ENCODE results near the gene CYGB.

CYGB gene

DNA sequence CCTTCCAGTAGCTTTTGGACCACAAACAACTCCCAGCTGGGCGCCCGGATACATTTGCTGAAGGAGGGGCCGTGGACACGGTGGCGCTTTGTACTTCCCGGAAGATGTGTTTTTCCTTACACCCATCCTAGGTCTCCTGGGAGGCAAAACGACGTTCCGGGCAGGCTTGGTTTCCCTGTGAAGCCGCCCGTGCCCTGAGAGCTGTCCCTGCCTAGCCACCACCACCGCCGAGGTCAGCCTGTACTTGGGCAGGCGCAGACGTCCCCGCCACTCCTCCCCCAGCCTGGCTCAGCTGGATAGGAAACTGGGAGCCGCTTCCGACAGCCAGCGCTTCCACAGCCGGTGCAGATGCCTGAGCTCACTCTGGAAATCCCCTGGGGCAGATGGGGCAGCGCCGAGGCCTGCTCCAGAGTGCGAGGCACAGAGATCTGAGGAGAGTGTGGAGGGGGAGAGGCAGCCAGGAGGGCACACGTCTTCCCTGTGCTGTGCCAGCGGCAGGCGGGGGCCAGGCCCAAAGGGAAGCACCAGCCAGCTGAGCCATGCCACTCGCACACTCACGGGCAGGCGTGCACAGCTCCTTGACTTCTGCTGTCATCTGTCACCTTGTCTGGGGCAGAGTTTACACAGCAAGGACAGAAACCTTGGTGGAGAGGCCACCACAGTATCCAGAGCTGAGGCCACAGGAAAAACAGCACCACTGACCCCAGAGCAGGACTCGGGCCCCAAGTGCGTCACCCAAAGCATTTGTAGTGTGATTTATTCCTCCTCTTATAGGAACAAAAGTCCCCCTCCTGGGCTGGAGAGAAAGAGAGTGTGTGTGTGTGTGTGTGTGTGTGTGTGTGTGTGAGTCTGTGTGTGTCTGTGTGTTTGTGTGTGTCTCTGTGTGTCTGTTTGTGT lies 39.3 kb downstream of the CYGB start:
- no peak for DNase-seq

DNA sequence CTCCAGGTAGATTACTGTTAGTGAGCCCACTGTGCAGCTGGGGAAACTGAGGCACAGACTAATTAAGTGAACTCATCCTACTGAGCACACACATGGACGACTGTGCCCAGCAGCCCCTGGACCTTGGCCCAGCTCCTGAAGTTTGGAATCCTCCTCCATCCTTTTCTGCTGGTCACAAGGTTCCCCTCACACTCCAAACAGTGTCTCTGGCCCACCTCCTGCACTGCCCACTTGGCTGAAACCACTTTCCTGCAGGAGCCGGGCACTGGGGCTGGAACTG lies 39.9 kb downstream of the CYGB start:
- DNase-seq = no peak

DNA sequence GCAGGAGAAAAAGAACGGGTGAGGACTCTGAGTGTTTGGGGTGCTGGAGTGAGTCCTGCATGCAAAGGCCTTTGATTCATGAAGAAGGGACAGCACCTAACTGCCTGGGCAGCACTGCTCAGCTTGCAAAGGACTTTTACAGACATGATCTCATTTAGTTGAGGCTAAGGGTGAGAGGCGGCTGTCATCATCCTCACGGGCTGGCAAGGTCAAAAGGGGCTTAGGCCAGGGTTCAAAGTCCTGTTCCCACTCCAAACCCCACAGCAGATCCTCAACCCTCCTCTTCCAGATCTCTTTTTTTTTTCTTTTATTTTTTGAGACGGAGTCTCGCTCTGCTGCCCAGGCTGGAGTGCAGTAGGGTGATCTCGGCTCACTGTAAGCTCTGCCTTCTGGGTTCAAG lies 41.0 kb downstream of the CYGB start:
- no peak for DNase-seq

DNA sequence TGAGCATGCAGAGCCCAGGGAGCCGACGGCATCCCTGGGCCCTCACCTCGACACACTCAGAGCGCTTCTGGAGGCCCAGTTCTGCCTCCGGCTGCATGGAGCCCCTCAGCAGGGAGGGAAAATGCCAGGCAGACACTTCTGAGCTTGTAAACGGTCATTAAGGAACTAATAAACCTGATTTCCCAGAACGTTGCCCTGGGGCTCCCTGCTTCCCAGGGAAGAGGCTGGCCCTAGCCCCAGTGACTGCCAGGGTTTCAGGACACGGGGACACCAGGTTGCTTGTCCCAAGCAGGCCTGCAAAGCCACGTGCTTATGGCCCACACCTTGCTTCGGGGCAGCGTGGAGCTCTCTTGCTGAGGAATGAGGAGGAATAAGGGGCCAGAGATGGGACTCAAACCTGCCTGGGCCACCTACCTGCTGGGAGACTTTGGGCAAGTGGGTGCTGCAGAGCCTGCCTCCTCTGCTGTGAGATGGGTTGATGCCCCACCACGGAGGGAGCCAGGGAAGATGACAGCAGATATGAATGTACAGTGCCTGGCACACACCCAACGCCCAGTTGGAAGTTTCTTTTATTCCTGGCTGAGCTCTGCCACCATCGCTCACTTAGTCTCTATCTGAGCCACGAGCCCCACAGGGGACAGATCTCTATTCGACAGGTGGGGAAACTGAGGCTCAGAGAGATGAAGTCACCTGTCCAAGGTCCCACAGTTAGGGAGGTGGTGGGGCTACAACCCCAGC lies 41.7 kb downstream of the CYGB start:
- DNase-seq = no peak

DNA sequence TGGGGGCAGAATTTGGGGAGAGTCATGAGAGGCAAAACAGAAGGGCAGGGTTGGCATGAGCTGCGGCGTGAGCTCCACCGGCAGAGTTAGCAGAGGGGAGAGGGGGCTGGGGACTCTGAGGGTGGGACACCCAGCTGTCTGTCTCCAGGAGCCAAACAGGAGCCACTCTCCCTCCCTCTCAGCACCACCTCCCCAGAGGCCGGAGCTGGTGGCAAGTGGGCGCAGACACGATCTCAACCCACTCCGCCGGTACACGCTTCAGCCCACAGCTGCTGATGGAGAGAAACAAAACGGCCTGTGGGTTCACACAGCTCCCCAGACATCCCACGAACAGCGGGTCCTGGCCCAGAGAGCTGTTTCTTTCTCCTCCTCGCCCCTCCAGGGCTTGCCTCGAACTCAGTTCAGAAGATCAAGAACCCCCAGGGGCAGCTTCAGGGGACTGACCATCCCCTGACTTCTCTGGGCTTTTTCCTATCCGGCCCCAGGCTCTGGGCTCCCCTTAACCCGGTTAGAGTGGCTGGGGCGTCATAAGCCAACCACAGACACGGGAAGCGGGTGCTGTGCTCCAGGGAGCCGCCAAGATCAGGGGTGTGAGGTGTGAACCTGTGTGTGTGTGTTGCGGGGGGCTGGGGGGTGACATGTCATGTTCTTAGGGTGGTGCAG lies 43.9 kb downstream of the CYGB start:
- DNase-seq = peak; percentile 30

DNA sequence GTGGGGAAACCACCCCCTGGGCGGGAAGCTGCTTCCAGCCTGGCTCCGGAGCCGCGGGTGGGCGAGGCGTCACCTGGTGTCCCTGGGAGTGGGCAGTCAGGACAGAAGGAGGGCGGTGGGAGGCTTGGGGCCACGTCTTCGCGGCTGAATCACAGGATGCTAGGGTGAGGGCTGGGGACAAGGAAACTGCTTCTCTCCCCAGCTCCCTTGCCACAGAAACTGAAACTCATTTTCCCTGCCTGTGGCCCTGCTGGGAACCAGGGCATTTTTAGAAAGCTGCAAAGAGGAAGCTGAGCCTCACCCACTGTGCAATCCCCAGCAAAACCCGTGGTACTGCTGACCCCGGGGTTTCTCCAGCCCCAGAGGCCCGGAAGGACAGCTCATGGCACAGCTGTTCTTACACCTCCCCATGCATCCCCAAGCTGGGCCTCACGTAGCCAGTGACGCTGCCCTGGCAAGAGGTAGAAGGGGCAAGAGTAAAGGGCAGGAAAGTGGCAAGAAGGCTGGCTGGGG lies 44.5 kb downstream of the CYGB start:
- no peak for DNase-seq

DNA sequence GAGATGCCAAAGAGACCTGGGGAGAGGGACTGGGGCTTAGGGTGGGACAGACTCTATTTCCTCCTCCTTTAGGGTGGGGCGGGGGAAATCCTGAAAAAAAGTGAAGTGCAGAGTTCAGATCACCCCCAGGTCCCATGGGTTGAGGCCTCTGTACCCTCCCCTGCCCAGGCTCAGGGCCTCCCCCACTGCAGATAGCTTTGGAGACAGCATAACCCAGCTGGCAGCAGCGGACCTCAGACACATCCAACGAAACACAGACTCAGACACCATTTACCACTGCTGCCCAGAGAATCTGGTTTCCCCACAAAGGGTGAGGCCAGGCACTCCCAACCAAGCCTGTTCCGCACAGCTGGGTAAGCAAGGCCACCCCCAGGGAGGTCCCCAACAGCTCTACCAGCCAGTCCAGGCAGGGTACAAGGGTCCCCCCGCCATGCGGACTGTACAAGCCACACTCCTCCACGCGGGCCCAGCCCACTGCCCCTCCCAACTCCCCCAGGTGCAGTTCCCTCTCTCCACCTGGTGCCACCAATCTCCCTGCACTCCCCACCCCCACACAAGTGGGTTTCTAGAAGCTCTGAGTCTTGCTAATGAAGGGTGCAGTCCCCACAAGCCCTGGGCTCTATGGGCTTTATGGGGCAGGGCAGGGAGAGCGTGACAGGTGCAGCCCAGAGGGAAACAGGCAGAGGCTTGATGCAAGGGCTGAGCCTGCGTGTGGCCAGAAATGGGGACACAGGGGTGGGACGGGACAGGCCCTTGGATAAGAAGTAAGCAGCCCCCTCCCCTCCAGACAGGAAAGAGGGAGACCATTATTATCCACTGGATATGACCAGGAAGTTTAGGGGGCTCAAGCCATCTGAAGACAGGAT lies 45.2 kb downstream of the CYGB start:
- no peak for DNase-seq

DNA sequence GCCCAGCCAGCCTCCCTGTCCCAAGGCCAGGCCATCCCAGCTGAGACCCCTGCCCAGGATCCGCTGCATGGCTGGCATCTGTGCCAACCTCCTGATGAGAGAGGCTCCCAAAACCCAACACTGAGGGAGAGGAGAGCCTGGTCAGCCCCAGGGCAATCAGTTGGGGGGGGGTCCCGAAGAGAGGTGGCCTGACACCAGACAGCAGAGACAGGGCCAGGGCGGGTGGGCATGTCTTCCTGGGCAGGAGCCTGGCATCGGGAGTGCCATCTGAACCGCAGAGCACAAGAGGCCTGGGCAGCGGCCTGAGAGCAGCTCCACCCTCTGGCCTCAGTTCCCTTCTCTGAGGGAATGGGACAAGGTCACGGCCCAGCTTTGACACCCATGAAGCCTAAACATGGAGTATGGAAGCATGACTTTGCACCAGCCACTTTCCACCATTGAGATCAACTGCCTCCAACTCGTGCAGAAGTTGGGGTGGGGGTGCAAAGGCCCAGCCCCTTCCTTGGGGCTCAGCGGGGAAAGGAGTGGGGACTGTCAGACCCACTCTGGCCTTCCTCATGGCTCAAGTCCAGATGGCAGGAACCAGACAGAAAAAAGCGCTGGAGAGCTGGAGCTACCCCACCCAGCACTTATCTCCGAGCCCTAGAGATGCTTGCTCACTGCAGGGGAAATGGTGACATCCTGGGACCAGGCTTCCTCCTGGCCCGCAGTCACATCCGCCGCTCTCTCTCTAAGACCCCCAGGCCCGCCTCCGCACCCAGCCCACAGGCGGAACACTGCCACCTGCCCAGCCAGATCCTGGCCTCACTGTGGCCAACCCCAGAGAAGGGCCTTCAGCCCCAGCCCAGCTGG lies 46.0 kb downstream of the CYGB start:
- no peak for DNase-seq

DNA sequence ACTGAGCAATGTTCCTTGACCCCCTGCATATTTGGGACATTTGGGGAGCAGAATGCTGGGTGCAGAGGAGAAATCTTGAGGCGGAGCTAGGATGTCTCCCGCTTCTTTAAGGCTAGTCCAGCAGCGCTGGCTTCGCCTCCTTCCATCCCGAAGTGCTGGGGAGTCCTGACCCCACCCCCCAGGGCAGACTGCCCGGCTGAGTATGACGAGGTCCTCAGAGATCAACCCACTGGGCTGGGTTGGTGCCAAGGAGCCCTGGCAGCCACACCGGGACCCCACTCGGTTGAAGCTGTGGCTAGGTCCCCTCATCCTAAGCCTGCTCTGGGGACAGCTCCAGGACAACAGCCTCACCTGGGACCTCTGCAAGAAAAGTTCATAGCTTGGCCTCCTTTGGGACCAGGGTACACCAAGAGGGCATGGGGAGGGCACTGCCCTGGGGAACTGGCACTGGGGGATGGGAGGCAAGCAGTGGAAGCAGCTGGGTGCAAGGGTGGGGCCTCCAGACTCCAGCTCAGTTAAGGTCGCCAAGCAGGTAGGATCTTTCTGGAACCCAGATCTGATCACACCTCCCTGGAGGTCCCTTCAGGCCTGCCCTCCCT lies 47.3 kb downstream of the CYGB start:
- no peak for DNase-seq

DNA sequence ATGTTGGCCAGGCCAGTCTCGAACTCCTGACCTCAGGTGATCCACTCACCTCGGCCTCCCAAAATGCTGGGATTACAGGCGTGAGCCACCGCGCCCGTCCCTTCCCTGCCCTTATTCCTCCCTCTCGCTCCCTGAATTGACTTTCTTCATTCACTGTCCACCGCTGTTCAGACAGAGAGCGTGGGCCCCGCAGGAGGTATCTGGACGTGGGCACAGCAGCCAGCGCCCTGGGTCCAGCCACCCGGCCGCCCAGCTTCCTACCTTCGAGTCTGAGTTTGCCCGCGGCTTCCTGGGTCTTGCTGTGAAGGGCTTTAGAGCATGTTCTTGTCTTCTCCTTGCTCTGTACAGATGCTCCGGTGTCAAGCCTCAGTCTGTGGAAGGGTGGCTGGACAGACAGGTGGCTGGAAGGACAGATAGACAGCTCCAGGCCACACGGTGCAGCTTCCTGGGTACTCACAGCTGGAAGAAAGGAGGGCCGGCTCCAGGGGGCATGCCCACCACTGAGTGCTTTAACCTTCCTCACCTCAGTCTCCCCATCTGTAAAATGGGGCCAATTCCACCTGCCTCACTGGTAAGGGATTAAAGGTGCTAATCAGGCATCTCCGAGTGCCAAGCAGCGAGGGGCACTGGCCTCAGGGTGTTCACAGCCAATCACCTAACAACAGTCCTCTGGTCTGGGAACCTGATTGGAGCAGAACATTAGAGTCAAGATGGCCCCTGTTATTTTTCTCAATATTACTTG lies 49.9 kb downstream of the CYGB start:
- no peak for DNase-seq

DNA sequence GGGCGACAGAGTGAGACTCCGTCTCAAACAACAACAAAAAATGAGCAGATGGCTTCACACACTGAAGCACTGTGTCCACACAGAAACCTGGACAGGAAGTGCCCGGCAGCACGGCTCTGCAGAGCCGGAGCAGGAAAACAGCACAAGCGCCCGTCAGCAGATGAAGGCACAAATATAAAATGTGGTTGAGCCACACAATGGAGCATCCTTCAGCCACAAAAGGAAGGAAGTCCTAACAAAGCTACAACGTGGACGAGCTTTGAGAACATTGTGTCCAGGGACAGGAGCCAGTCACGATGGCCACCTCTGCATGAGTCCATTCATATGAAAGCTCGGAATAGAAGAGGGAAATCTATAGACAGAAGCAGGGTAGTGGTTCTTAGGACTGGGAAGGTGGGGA lies 51.9 kb downstream of the CYGB start:
- no peak for DNase-seq

DNA sequence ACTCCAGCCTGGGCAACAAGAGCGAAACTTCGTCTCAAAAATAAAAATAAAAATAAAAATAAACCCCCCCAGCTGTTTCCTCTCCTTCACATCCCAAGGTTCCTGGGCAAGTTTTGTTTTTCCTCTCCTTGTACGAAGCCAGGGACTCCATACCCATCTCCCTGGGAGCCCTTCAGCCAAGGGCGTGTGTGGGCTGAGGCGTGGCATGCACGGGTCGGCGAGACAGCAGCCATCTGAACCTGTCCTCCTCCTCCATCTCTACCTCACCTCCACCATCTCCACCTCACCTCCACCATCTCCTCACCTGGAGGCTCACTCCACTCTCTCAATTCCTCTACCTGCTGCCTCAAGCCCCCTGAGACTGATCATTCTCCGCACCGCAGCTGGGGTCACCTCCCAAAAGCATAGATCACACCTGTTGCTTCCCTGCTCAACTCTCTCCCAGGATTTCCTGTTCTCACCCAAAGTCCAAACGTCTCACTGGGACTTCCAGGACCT lies 53.2 kb downstream of the CYGB start:
- DNase-seq = no peak

DNA sequence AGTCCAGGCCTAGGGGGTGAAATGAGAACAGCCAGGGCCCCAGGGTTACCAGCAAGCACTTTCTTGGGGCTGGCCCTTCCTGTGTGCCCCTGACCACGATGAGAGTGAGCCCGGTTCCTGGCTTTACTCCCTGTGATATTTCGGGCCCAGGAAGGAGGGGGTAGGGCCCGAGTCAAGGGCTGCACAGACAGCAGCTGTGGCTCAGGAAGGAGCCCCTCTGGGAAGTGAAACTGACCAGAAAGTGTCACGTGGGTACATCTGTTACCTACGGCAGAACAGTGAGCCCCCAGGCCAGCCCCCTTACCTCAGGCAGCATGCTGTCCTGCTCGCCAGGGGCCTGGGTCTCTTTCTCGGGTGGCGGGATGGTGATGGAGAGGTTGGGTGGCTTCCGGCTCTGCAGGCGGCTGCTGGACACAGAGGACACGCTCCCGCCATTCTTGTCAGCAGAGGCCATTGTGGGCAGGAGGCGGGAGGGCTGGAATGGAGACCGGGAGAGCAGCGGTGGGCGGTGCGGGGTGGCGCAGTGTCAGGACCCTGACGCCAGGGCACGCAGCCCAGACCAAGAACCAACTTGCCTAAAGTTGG lies 56.3 kb downstream of the CYGB start:
- DNase-seq = no peak

DNA sequence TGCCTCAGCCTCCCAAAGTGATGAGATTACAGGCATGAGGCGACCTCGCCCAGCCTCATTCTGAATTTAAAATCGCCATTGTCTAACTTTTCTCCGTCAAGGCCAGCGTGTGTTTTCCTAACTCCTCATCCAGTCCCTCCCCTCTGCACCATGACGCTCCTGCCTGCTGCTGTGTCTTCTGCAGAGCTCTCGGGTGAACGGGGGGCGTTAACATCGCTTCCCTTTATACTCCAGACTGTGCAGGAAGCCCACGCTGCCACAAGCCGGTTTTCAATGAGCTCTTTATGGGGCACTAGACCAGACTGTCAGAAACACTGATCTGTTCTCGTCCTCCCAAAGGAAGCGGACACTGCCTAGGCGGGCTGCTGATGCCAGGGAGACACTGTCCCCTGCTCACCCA lies 56.9 kb downstream of the CYGB start:
- no peak for DNase-seq

DNA sequence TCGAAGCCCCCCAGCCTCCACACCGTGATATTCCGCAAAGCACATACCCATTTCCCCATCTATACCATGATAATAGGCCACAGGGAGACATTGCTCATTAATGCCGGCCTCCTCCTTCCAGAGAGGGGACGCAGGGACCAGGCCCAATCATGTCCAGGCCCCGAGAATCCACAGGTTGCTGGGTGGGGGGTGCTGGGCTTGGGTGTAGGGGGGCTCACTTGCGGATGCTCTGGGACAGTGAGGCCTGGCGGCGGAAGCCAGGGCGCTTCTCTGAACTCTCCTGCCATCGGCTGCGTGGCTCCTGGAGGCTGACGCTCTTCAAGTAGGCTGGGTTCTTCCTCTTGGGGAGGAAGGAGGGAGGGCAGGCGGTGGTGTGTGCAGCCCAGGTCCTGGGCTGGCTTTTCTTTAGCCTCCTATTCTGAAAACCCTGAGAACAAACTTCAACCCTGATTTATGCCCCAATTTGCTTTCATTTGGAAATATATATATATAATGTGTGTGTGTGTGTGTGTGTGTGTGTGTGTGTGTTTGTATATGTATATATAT lies 57.9 kb downstream of the CYGB start:
- no peak for DNase-seq

DNA sequence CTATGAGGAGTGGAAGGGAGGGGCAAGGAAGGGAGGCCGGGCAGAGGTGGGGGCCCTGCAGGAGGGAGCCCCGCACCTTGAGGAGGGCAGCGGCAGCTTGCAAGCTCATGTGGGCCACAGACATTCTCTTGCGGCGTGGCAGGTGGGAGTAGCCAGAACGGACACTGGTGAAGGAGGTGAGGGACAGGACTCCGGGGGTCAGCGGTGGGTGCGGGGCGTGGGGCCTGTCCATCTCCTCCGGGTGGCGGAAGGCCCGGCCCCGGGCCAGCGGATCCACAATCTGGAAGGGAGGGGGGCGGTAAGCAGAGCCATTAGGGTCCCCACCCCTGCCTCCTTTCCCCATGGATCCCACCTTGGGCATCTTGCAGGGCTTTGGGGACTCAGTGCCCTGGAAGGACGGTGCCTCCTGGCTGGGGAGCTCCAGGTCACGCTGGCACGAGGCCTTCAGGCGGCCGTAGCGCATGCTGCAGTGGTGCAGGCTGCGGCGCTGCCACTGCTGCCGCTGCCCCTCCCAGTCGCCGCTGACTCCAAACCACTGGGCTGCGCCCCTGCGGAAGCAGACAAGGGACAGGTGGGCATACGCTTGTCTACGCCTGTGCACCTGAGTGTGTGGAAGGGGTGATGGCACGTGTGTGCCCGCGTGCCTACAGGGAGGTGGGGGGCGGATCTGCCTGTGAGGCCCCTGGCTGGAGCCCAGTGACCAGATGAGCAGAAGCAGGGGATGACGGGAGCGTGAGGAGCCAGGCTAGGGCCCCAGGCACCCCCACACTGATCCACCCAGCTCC lies 58.6 kb downstream of the CYGB start:
- no peak for DNase-seq

DNA sequence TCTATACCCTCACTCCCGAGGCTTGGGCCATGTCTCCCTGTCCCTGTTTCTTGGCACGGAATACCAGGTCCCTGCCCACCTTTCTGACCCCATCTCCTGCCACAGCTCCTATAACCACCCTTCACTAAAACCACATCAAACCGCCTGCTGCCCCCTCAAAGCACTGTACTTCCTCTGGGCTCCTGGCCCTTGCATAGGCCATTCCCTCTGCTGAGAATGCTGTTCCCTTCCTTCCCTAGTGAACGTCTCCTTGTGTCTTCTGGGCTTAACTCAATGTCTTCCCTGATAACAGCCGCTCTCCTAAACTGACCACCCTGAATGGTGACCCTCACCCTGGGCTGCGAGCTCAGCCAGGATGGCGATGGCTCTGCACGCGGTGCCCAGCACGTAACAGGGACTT lies 59.4 kb downstream of the CYGB start:
- no peak for DNase-seq

DNA sequence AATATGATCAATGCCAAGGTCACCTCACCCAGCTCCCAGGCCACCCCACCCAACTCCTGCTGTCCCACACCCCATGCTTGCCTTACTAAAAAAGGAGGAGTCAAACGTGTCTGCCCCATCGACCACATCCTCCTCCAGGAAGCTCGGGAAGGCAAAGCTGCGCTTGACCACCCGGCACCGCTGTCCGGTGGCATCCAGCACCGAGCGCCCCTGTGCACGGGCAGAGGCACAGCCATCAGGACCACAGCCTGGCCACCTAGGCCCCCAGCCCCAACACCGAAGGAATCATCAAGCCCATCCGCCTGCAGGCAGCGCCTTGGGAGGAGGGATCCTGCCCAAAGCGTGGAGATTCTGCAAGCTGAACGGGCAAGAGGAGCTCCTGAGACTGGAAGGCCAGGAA lies 59.9 kb downstream of the CYGB start:
- no peak for DNase-seq
